MM.1S (cell line): ENCODE measurements around the gene RSL1D1.
"Not testable (repeated sequence)": the region's sequence is repeated elsewhere in the genome, so short reads cannot be mapped to it uniquely, and the experiment has no call there.

Experiments
- DNase-seq: peaks from one replicate; pipeline ENCODE4 v3.0.0-alpha.2; 2015
- H2AFZ ChIP-seq: fragments of 300-600 bp; sonication (generic); 2 replicates; pipeline ENCODE4 v1.6.0; 2016; ENCODE audit warnings: antibody characterized with exemption, low read length
- H3F3A ChIP-seq: fragments of 300-600 bp; sonication (generic); 2 replicates; pipeline ENCODE4 v1.6.1; 2016; ENCODE audit warnings: mild to moderate bottlenecking, antibody characterized with exemption, low read length, moderate library complexity, mixed read lengths; ENCODE audit not compliant: insufficient read depth
- H3K27ac ChIP-seq: fragments of 300-600 bp; sonication (generic); 2 replicates; pipeline ENCODE4 v1.5.1; 2016; ENCODE audit warnings: mild to moderate bottlenecking, low read length
- H3K27me3 ChIP-seq: fragments of 300-600 bp; sonication (generic); replicated peaks from 2 replicates; pipeline ENCODE4 v1.6.0; 2016; ENCODE audit warnings: low read length; ENCODE audit not compliant: insufficient read depth
- H3K36me3 ChIP-seq: fragments of 300-600 bp; sonication (generic); replicated peaks from 2 replicates; pipeline ENCODE4 v1.6.1; 2016; ENCODE audit warnings: mild to moderate bottlenecking, low read length, mixed read lengths; ENCODE audit not compliant: insufficient read depth
- H3K4me1 ChIP-seq: fragments of 300-600 bp; sonication (generic); 2 replicates; pipeline ENCODE4 v1.6.1; 2016; ENCODE audit warnings: low read length, mixed read lengths
- H3K4me2 ChIP-seq: fragments of 300-600 bp; sonication (generic); 2 replicates; pipeline ENCODE4 v1.6.0; 2016; ENCODE audit warnings: low read depth, low read length
- H3K4me3 ChIP-seq: fragments of 300-600 bp; sonication (generic); 2 replicates; pipeline ENCODE4 v1.5.1; 2016; ENCODE audit warnings: low read length, mixed read lengths
- H3K79me2 ChIP-seq: fragments of 300-600 bp; sonication (generic); 2 replicates; pipeline ENCODE4 v1.6.1; 2016; ENCODE audit warnings: mixed run types, low read length, mixed read lengths
- H3K9ac ChIP-seq: fragments of 300-600 bp; sonication (generic); 2 replicates; pipeline ENCODE4 v1.6.1; 2016; ENCODE audit warnings: low read length, mixed read lengths
- H3K9me2 ChIP-seq: fragments of 300-600 bp; sonication (generic); replicated peaks from 2 replicates; pipeline ENCODE4 v1.6.1; 2016; ENCODE audit warnings: mild to moderate bottlenecking, low read length, mixed read lengths; ENCODE audit not compliant: insufficient read depth
- H3K9me3 ChIP-seq: fragments of 300-600 bp; sonication (generic); replicated peaks from 2 replicates; pipeline ENCODE4 v1.6.1; 2016; ENCODE audit warnings: mild to moderate bottlenecking, low read length, mixed read lengths; ENCODE audit not compliant: insufficient read depth
- H4K20me1 ChIP-seq: fragments of 300-600 bp; sonication (generic); 2 replicates; pipeline ENCODE4 v1.6.1; 2016; ENCODE audit warnings: mild to moderate bottlenecking, low read length, moderate library complexity, mixed read lengths; ENCODE audit not compliant: insufficient read depth
- EZH2 ChIP-seq: fragments of 300-600 bp; sonication (generic); optimal IDR thresholded peaks from 2 replicates; pipeline ENCODE3; 2017; ENCODE audit warnings: low read depth, mild to moderate bottlenecking, antibody characterized with exemption, low read length, mixed read lengths
- EZH2phosphoT487 ChIP-seq: fragments of 300-600 bp; sonication (generic); IDR thresholded peaks from 2 replicates; pipeline ENCODE4 v1.6.1; 2018; ENCODE audit warnings: antibody characterized with exemption, low read length
- TF ChIP-seq, protein P1 (sequence below): fragments of 300-600 bp; sonication (generic); IDR thresholded peaks from 2 replicates; pipeline ENCODE4 v1.5.1; 2016; ENCODE audit warnings: antibody characterized with exemption, low read length, mixed read lengths

Gene RSL1D1

DNA sequence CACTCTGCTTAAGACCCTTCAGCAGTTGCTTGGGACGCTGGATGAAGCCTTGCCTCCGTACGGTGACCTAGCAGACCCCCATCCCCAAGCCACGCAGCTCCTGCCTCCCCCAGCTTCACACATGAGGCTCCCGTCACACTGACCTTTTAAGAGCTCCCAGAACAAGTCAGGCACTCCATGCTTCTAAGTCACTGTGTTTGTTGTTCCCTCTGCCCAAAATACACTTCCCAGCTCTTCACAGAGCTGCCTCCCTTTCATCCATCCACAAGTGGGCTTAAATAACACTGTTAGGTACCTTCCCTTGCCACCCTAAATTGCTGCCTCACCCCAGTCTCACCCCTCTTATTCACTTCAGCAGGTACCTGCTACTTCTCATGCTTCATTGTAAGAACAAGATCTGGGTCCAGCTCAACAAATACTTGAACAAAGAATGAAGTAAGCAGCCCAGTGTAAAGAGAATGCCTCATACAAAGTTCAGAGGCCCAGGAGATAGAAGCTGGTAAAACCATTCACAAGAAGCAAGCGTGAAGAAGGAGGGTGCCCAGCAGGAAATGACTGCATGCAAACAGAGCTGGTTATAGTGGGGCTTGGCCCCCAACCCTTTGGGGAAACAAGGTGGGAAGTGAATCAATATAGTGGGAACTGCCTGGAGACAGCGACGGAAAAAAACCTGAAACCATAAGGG, 60.1 kb downstream of the RSL1D1 start:
- no peaks in the 10 kb centered on the region; the same call in 1 of the 2 replicates for H3K36me3 ChIP-seq
- H3K27me3 ChIP-seq = no peaks in the 10 kb centered on the region
- no peak overlapping the region for H2AFZ ChIP-seq
- no peak for DNase-seq
- H3F3A ChIP-seq = peaks cover 16% of the 10 kb centered on the region
- peaks cover 100% of the 10 kb centered on the region for H3K79me2 ChIP-seq
- TF ChIP-seq EZH2phosphoT487 = no peak
- TF ChIP-seq, protein P1, sequence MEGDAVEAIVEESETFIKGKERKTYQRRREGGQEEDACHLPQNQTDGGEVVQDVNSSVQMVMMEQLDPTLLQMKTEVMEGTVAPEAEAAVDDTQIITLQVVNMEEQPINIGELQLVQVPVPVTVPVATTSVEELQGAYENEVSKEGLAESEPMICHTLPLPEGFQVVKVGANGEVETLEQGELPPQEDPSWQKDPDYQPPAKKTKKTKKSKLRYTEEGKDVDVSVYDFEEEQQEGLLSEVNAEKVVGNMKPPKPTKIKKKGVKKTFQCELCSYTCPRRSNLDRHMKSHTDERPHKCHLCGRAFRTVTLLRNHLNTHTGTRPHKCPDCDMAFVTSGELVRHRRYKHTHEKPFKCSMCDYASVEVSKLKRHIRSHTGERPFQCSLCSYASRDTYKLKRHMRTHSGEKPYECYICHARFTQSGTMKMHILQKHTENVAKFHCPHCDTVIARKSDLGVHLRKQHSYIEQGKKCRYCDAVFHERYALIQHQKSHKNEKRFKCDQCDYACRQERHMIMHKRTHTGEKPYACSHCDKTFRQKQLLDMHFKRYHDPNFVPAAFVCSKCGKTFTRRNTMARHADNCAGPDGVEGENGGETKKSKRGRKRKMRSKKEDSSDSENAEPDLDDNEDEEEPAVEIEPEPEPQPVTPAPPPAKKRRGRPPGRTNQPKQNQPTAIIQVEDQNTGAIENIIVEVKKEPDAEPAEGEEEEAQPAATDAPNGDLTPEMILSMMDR = no peak
- no peak for TF ChIP-seq EZH2
- no peaks in the 10 kb centered on the region for H3K9me3 ChIP-seq
- H3K4me2 ChIP-seq = no peak overlapping the region
- H3K4me3 ChIP-seq = no peak overlapping the region
- no peaks in the 10 kb centered on the region for H3K9me2 ChIP-seq
- H3K4me1 ChIP-seq = 0 out of 2 replicates have a peak, but pooled peaks cover 11% of the 10 kb centered on the region
- no peak overlapping the region for H3K27ac ChIP-seq
- no peak overlapping the region for H3K9ac ChIP-seq
- H4K20me1 ChIP-seq = peaks cover 20% of the 10 kb centered on the region

DNA sequence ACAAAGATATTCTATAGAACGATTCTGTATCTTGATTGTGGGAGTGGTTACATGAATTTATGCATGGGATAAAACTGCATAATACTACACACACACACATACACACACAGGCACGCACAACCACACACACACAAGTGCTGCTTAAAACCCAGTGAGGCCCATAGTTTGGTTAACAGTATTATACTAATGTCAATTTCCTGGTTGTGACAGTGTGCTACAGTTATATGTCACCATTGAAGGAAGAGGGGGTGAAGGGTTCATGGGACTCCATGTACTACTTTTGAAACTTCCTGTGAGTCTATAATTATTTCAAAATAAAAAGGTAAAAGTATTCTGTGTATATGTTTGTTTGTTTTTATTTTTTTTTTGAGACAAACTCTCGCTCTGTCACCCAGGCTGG, 62.4 kb downstream of the RSL1D1 start:
- peaks cover 19% of the 10 kb centered on the region for H3F3A ChIP-seq
- peaks cover 10% of the 10 kb centered on the region for H3K4me1 ChIP-seq
- no peak overlapping the region for H2AFZ ChIP-seq
- H3K9me2 ChIP-seq = no peaks in the 10 kb centered on the region
- no peak overlapping the region for H3K4me2 ChIP-seq
- TF ChIP-seq, protein P1 = no peak
- TF ChIP-seq EZH2 (no peak), EZH2phosphoT487 (no peak)
- no peak overlapping the region for H3K9ac ChIP-seq
- DNase-seq = no peak
- no peaks in the 10 kb centered on the region for H3K9me3 ChIP-seq
- H3K36me3 ChIP-seq = no peaks in the 10 kb centered on the region; the same call in 1 of the 2 replicates
- no peak overlapping the region for H3K4me3 ChIP-seq
- H3K79me2 ChIP-seq = peaks cover 97% of the 10 kb centered on the region
- H3K27me3 ChIP-seq = no peaks in the 10 kb centered on the region
- no peak overlapping the region for H3K27ac ChIP-seq
- peaks cover 18% of the 10 kb centered on the region for H4K20me1 ChIP-seq

DNA sequence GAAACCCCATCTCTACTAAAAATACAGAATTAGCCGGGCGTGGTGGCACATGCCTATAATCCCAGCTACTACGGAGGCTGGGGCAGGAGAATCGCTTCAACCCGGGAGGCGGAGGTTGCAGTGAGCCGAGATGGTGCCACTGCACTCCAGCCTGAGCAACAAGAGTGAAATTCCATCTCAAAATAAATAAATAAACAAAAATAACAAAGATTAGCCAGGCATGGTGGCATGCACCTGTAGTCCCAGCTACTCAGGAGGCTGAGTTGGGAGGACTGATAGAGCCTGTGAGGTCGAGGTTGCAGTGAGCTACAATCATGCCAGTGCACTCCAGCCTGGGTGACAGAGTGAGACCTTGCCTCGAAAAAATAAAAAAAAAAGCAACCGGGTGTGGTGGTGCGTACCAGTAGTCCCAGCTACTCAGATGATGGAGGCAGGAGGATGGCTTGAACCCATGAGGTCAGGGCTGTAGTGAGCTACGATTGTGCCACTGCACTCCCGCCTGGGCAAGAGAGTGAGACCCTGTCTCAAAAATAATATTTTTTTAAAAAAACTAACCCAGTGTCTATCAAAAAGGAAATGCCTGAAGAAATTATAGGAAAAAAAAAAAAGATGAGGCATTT, 66.3 kb downstream of the RSL1D1 start:
- peaks cover 94% of the 10 kb centered on the region for H3K79me2 ChIP-seq
- H3K4me1 ChIP-seq = peaks cover 20% of the 10 kb centered on the region
- H3K27me3 ChIP-seq, H3K36me3 ChIP-seq, H3K9ac ChIP-seq, DNase-seq, H3K9me2 ChIP-seq, H4K20me1 ChIP-seq, H3K4me2 ChIP-seq, H3K27ac ChIP-seq, H3K9me3 ChIP-seq, H2AFZ ChIP-seq, H3K4me3 ChIP-seq: not testable (repeated sequence)
- peaks cover 19% of the 10 kb centered on the region for H3F3A ChIP-seq

DNA sequence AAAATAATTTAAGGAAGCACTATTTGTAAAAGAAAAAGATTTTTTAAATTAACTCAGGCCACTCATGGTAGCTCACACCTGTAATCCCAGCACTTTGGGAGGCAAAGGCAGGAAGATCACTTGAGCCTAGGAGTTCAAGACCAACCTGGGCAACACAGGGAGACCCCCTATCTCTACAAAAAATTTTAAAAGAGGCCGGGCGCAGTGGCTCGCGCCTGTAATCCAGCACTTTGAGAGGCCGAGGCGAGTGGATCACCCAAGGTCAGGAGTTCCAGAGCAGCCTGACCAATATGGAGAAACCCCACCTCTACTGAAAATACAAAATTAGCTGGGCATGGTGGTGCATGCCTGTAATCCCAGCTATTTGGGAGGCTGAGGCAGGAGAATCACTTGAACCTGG, 67.0 kb downstream of the RSL1D1 start:
- H3K4me1 ChIP-seq = peaks cover 20% of the 10 kb centered on the region
- H3F3A ChIP-seq = peaks cover 19% of the 10 kb centered on the region
- peak overlapping the region; percentile 80; the same call in 1 of the 2 replicates for H3K27ac ChIP-seq
- peak overlapping the region; percentile 60; the same call in 1 of the 2 replicates for H3K4me2 ChIP-seq
- not testable (repeated sequence) for H3K9me2 ChIP-seq, H2AFZ ChIP-seq, DNase-seq, H3K27me3 ChIP-seq, H3K9ac ChIP-seq, H3K36me3 ChIP-seq, H3K9me3 ChIP-seq, H3K4me3 ChIP-seq, H4K20me1 ChIP-seq
- H3K79me2 ChIP-seq = peaks cover 94% of the 10 kb centered on the region
